Progenitor cell of endocrine pancreas (in vitro differentiated cells): ENCODE results near the gene EDN1. TPM values are rescaled to one million over a fixed set of nuclear protein-coding genes. Genes with fewer than 3 reads are reported as not detected.

ENCODE experiments used
- DNase-seq: peaks from one replicate; pipeline ENCODE4 v3.0.0; 2021; ENCODE audit warnings: low spot score; ENCODE audit not compliant: unreplicated experiment
- H3K27ac Mint-ChIP-seq: 2 replicates; pipeline ENCODE4 v1.8.0; 2021; ENCODE audit warnings: mild to moderate bottlenecking, moderate library complexity, mixed read lengths
- H3K27me3 Mint-ChIP-seq: 2 replicates; pipeline ENCODE4 v1.8.0; 2021; ENCODE audit warnings: mixed read lengths
- H3K36me3 Mint-ChIP-seq: 2 replicates; pipeline ENCODE4 v1.8.0; 2022; ENCODE audit warnings: mixed read lengths; ENCODE audit not compliant: insufficient read depth
- H3K4me1 Mint-ChIP-seq: 2 replicates; pipeline ENCODE4 v1.8.0; 2021; ENCODE audit warnings: low read depth, mixed read lengths
- H3K4me3 Mint-ChIP-seq: 2 replicates; pipeline ENCODE4 v1.8.0; 2021; ENCODE audit warnings: low read depth, mild to moderate bottlenecking, moderate library complexity, mixed read lengths
- H3K9me3 Mint-ChIP-seq: 2 replicates; pipeline ENCODE4 v1.8.0; 2021; ENCODE audit warnings: low read depth, mixed read lengths
- total RNA-seq: library from RNA; stranded (reverse); gene quantifications from 2 replicates; pipeline ENCODE4 v1.2.1, GENCODE V29; 2021
- TF ChIP-seq, protein P1 (sequence below): fragments of 200-600 bp; sonication (generic); IDR thresholded peaks from one replicate; pipeline ENCODE4 v1.5.0; 2021; ENCODE audit warnings: antibody characterized with exemption, mild to moderate bottlenecking; ENCODE audit not compliant: unreplicated experiment

EDN1 gene
- total RNA-seq, 1 donor from 2014 or later = 2.0 TPM

DNA sequence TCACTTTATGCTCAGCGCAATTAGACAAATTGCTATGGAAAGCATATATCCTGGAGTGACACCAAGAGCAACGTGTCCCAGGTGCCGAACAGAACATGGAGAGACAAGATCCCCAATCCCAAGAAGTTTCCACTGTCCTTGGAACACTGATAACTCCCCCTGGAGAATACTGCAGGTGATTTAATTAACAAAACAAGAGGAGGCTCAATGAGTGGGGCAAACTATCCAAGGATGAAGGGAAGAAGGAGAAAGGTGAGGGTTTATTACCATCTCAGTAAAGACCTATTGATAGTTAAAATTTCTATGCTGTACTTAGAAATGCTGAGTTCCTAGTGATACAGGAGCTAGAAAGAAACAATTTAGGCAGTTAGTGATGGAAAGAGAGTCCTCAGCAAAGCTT lies 35.7 kb downstream of the EDN1 start:
- peak overlapping the region; percentile 9 for H3K27ac Mint-ChIP-seq
- no peak overlapping the region for H3K4me3 Mint-ChIP-seq

DNA sequence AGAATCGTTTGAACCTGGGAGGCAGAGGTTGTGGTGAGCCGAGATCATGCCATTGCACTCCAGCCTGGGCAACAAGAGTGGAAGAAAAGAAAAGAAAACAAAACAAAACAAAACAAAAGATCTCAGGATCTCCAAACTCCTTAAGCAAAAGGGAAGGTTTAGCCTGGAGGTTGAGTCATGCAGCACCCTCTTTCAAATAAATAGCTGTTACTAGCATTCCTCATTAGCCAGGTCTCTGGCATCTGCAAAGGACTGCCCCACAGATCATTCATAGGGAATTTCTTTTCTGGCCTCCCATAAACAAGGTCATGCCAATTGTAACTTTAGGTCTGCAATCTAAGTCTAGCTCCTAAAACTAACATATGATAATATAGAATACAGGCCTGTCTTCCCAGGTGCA lies 37.2 kb downstream of the EDN1 start:
- H3K27me3 Mint-ChIP-seq = peaks cover 25% of the 10 kb centered on the region
- H3K27ac Mint-ChIP-seq = no peak overlapping the region
- peaks cover 26% of the 10 kb centered on the region for H3K4me1 Mint-ChIP-seq
- H3K36me3 Mint-ChIP-seq = no peaks in the 10 kb centered on the region
- TF ChIP-seq, protein P1, sequence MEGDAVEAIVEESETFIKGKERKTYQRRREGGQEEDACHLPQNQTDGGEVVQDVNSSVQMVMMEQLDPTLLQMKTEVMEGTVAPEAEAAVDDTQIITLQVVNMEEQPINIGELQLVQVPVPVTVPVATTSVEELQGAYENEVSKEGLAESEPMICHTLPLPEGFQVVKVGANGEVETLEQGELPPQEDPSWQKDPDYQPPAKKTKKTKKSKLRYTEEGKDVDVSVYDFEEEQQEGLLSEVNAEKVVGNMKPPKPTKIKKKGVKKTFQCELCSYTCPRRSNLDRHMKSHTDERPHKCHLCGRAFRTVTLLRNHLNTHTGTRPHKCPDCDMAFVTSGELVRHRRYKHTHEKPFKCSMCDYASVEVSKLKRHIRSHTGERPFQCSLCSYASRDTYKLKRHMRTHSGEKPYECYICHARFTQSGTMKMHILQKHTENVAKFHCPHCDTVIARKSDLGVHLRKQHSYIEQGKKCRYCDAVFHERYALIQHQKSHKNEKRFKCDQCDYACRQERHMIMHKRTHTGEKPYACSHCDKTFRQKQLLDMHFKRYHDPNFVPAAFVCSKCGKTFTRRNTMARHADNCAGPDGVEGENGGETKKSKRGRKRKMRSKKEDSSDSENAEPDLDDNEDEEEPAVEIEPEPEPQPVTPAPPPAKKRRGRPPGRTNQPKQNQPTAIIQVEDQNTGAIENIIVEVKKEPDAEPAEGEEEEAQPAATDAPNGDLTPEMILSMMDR = no peak
- DNase-seq = no peak
- H3K9me3 Mint-ChIP-seq = no peaks in the 10 kb centered on the region
- H3K4me3 Mint-ChIP-seq = no peak overlapping the region

More for the DNA sequence above, 35.7 kb downstream of the EDN1 start:
- peaks cover 2% of the 10 kb centered on the region for H3K9me3 Mint-ChIP-seq
- H3K4me1 Mint-ChIP-seq = peaks cover 13% of the 10 kb centered on the region
- TF ChIP-seq, protein P1 = no peak
- peaks cover 25% of the 10 kb centered on the region for H3K27me3 Mint-ChIP-seq
- no peak for DNase-seq
- no peaks in the 10 kb centered on the region for H3K36me3 Mint-ChIP-seq

DNA sequence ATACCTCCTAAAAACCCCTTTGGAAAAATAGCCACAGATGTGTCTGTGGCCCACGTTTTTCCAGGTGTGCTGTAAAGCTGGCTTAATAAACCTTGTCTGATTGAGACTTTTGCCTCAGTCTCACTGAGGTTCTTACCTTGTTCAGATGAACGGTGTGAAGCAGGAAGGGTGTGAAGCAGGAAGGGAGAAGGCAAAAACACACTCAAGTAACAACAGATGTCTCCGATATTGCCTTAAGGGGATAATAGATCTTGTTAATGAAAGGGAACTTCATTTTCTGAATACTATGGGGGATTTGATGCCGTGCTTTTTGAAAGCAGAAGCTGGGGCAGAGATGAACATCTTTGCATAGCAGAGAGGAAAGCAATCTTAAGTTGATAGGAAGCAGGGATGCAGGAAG lies 37.8 kb downstream of the EDN1 start:
- peaks cover 25% of the 10 kb centered on the region for H3K27me3 Mint-ChIP-seq

DNA sequence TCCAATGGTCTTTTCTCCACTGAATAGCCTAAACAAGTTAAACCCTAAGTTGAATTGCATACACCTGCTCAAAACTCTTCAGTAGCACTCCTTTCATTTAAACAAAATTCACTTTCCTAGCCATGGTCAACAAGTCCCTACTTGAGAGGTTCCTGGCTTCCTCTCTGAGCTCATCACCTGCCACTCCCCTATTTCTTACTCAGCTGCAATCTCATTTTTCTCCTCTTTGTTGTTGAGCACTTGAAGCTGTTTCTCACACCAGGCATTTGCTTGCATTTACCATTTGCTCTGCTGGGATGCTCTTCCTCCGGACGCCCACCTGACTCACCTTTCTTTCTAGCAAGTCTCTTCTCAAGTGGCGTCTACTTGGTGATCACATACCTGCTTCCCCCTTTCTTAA lies 38.5 kb downstream of the EDN1 start:
- H3K36me3 Mint-ChIP-seq = no peaks in the 10 kb centered on the region
- H3K9me3 Mint-ChIP-seq = no peaks in the 10 kb centered on the region
- H3K27ac Mint-ChIP-seq = no peak overlapping the region
- H3K27me3 Mint-ChIP-seq = peaks cover 25% of the 10 kb centered on the region
- H3K4me1 Mint-ChIP-seq = peaks cover 27% of the 10 kb centered on the region
- TF ChIP-seq, protein P1 = no peak
- DNase-seq = no peak
- no peak overlapping the region for H3K4me3 Mint-ChIP-seq

More for the DNA sequence above, 37.8 kb downstream of the EDN1 start:
- Mint-ChIP-seq H3K4me3 (no peak overlapping the region), H3K9me3 (no peaks in the 10 kb centered on the region), H3K27ac (no peak overlapping the region), H3K36me3 (no peaks in the 10 kb centered on the region), H3K4me1 (peaks cover 27% of the 10 kb centered on the region)
- no peak for DNase-seq
- TF ChIP-seq, protein P1 = no peak

DNA sequence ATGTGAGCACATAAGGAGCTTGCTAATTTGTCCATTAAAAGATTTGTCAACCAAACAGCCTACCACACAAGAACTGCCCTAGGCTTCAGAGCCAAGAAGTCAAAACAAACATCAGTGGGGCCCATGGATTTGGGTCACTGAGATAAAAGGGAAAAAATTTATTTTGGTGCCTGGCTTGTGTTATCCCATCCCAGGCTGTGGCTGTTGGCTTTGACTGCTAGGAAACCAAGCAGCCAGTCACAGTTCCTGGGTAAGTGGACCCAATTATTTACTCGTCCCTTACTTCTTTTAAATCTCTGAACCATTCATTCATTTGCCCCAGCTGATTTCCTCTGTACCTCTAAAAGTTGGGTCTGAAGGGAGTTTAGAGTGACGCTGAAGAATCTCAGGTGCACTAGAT lies 41.3 kb downstream of the EDN1 start:
- Mint-ChIP-seq H3K27ac (peak overlapping the region; percentile 79), H3K27me3 (peaks cover 25% of the 10 kb centered on the region), H3K36me3 (no peaks in the 10 kb centered on the region), H3K9me3 (peaks cover 4% of the 10 kb centered on the region), H3K4me1 (peaks cover 31% of the 10 kb centered on the region), H3K4me3 (no peak overlapping the region)
- DNase-seq = no peak
- TF ChIP-seq, protein P1 = no peak
